NCI-H1048 (cell line): ENCODE data around the gene ASPRV1.

Experiments used
- DNase-seq: peaks from one replicate; lab custom pipeline; 2025; lab: John Stamatoyannopoulos, UW

The ASPRV1 gene

GRCh38 chr2:69939722-69940121 lies 21.7 kb downstream of the ASPRV1 start:
- no peak for DNase-seq

- DNase-seq: no peak
Observed at GRCh38 chr2:69937968-69938367, 23.5 kb downstream of the ASPRV1 start.

GRCh38 chr2:69936906-69937305 lies 24.5 kb downstream of the ASPRV1 start:
- no peak for DNase-seq

GRCh38 chr2:69935011-69935410 lies 26.4 kb downstream of the ASPRV1 start:
- no peak for DNase-seq

GRCh38 chr2:69934614-69934908 lies 26.9 kb downstream of the ASPRV1 start:
- DNase-seq: no peak

- DNase-seq: no peak
Observed at GRCh38 chr2:69933839-69934613, 27.4 kb downstream of the ASPRV1 start.

GRCh38 chr2:69933254-69933828 lies 28.1 kb downstream of the ASPRV1 start:
- DNase-seq: no peak

- no peak for DNase-seq
Observed at GRCh38 chr2:69932596-69932922, 28.9 kb downstream of the ASPRV1 start.

GRCh38 chr2:69931832-69932595 lies 29.4 kb downstream of the ASPRV1 start:
- DNase-seq: no peak

- DNase-seq: no peak
Observed at GRCh38 chr2:69926849-69927515, 34.4 kb downstream of the ASPRV1 start.

- DNase-seq: no peak
Observed at GRCh38 chr2:69923116-69923515, 38.3 kb downstream of the ASPRV1 start.

GRCh38 chr2:69918401-69918800 lies 43.0 kb downstream of the ASPRV1 start:
- DNase-seq: no peak

GRCh38 chr2:69917852-69918251 lies 43.6 kb downstream of the ASPRV1 start:
- DNase-seq: no peak

- no peak for DNase-seq
Observed at GRCh38 chr2:69916106-69916505, 45.3 kb downstream of the ASPRV1 start.

GRCh38 chr2:69914950-69915945 lies 46.2 kb downstream of the ASPRV1 start, which contains the start of gene MXD1:
TSS of gene MXD1 (plus strand) at chr2:69915109. CDS start at chr2:69915331, 222 bp downstream.
- no peak for DNase-seq

GRCh38 chr2:69914164-69914949 lies 47.1 kb downstream of the ASPRV1 start:
- DNase-seq: peak; percentile 99

GRCh38 chr2:69911985-69912563 lies 49.4 kb downstream of the ASPRV1 start:
- peak; percentile 6 for DNase-seq
